Adrenal gland (tissue), 12 donors: ENCODE data around the gene ERAL1. TPM values are rescaled to one million over a fixed set of nuclear protein-coding genes. Genes with fewer than 3 reads are reported as not detected.

Experiments used
- DNase-seq, 7 donors: peaks; one replicate each; pipeline ENCODE4 v3.0.0-alpha.2; 2019 to 2020
- H3K27ac ChIP-seq, 5 donors: fragments of 200-600 bp; sonication (generic) in 4 of 5; 1 replicate in 3 of 5; 2 replicates in 2 of 5; pipeline versions ENCODE4 v1.5.1 to v1.8.0; 2016 to 2020; ENCODE audit warnings: mild to moderate bottlenecking in 1 of 5
- H3K27me3 ChIP-seq: fragments of 200-600 bp; 2 replicates; pipeline ENCODE4 v1.8.0; 2021
- H3K36me3 ChIP-seq, 2 donors: fragments of 200-600 bp; replicated peaks in 1 of 2; 1 replicate in 1 of 2; 2 replicates in 1 of 2; pipeline versions ENCODE4 v1.5.1 to v1.8.0; 2018 to 2022
- H3K4me1 ChIP-seq, 2 donors: fragments of 200-600 bp; replicated peaks in 1 of 2; 1 replicate in 1 of 2; 2 replicates in 1 of 2; pipeline versions ENCODE4 v1.5.1 to v1.8.0; 2018 to 2021
- H3K4me3 ChIP-seq, 4 donors: fragments of 200-600 bp; sonication (generic) in 3 of 4; one replicate each; pipeline ENCODE4 v1.5.1; 2016 to 2018
- H3K9me3 ChIP-seq, 3 donors: fragments of 200-600 bp; sonication (generic) in 1 of 3; replicated peaks in 1 of 3; 1 replicate in 2 of 3; 2 replicates in 1 of 3; pipeline versions ENCODE4 v1.5.1 to v1.8.0; 2016 to 2021
- CTCF ChIP-seq, 6 experiments: fragments of 450-650 bp in 4 of 6; fragments of 200-600 bp in 2 of 6; sonication (generic) in 1 of 6; IDR thresholded peaks; 1 replicate in 5 of 6; 2 replicates in 1 of 6; pipeline versions ENCODE4 v1.5.1 to v1.8.0; 2016 to 2021; ENCODE audit warnings: antibody characterized with exemption in 6 of 6, mild to moderate bottlenecking in 2 of 6, moderate library complexity in 1 of 6
- POLR2A ChIP-seq, 2 donors: fragments of 450-650 bp; IDR thresholded peaks; one replicate each; pipeline ENCODE4 v1.6.1; 2017; ENCODE audit warnings: antibody characterized with exemption in 2 of 2, mild to moderate bottlenecking in 2 of 2, moderate library complexity in 1 of 2
- WGBS, 4 donors: extraction: QIAGEN DNeasy Blood & Tissue Kit in 2 of 4; methylation state at CpG; one replicate each; pipeline versions ENCODE4 v1.1.5 to v1.1.7; 2013 to 2017; 5-methylcytosine and 5-hydroxymethylcytosine counted together
- intact Hi-C, 2 donors: fragments of 100-400 bp; cut with DNase I; formaldehyde crosslinking; loops; one replicate each; pipeline versions ENCODE4 v1.14.1 to v1.15.0; 2022 to 2023
- polyA plus RNA-seq, 3 donors: library from polyadenylated mRNA; stranded (reverse); fragments of 200-250 nt in 2 of 3; fragments of 350-450 nt in 1 of 3; fragmentation: Illumina TruSeq in 1 of 3; extraction: RNeasy Lipid Tissue Mini Kit (QIAGEN cat#74804) in 1 of 3; gene quantifications; one replicate each; pipeline ENCODE4 v1.2.3, GENCODE V29; 2013 to 2014
- total RNA-seq, 9 donors: library from RNA; depleted of rRNA in 4 of 9; stranded (reverse); fragments of >200 nt in 4 of 9; fragments of 120-200 nt in 1 of 9; fragmentation: NEBNext Ultra II Directional in 1 of 9; extraction: Animal tissue kit (Norgen Biotek cat#: 25700) in 1 of 9; gene quantifications; one replicate each; pipeline versions ENCODE4 v1.1.0 to v1.2.4, GENCODE V29; 2013 to 2023
- donor health status: healthy with polysubstance abuse.
- donor health status: Bipolar disorder and iron deficiency.
- donor health status: DM: yes; HTN: yes; CAD: no.
- donor health status: DM: no; HTN: no; CAD: no.
- donor health status: DM: no; HTN: no; CAD: no.
- donor health status: DM: yes; HTN: yes; CAD: no.

Gene ERAL1
- total and polyA plus RNA-seq, 12 donors = 42.8 to 80.8 (median 55.1) TPM

GRCh38 chr17:28865946-28866752 is 11.3 kb downstream of the ERAL1 start:
- Histone ChIP-seq H3K9me3 (no peaks in the 10 kb centered on the region), H3K4me3 (no peak overlapping the region), H3K27ac (no peak overlapping the region), H3K4me1 (no peaks in the 10 kb centered on the region), H3K36me3 (peaks cover 0 to under 1% of the 10 kb centered on the region in 2 donors), H3K27me3 (no peaks in the 10 kb centered on the region)
- intact Hi-C loops = no loop called here
- DNase-seq = no peak
- 66 to 88% (median 83%) methylated on average over 5 to 13 of the region's 13 CpGs for WGBS, 4 donors
- TF ChIP-seq CTCF (IDR thresholded peaks at IDR 0.05) (no peak), POLR2A (IDR thresholded peaks at IDR 0.05) (no peak)

- no peaks in the 10 kb centered on the region for H3K27me3 ChIP-seq
- H3K9me3 ChIP-seq = no peaks in the 10 kb centered on the region
- H3K27ac ChIP-seq = no peak overlapping the region
- no peaks in the 10 kb centered on the region for H3K36me3 ChIP-seq
- intact Hi-C loops = no loop called here
- H3K4me3 ChIP-seq = no peak overlapping the region
- no peaks in the 10 kb centered on the region for H3K4me1 ChIP-seq
- DNase-seq = no peak
- TF ChIP-seq CTCF (IDR thresholded peaks at IDR 0.05) (no peak), POLR2A (IDR thresholded peaks at IDR 0.05) (no peak)
- 76 to 84% (median 79%) methylated on average over 7 of the region's 7 CpGs for WGBS, 4 donors
Measured at GRCh38 chr17:28867276-28867675, 12.5 kb downstream of the ERAL1 start.

- Histone ChIP-seq H3K36me3 (no peaks in the 10 kb centered on the region), H3K9me3 (no peaks in the 10 kb centered on the region), H3K27ac (no peak overlapping the region), H3K4me3 (no peak overlapping the region), H3K4me1 (no peaks in the 10 kb centered on the region), H3K27me3 (no peaks in the 10 kb centered on the region)
- TF ChIP-seq CTCF (IDR thresholded peaks at IDR 0.05) (no peak), POLR2A (IDR thresholded peaks at IDR 0.05) (no peak)
- no peak for DNase-seq
- intact Hi-C loops = no loop called here
- WGBS, 4 donors = 76 to 89% (median 83%) methylated on average over 4 to 6 of the region's 6 CpGs
Measured at GRCh38 chr17:28871056-28871579, 16.3 kb downstream of the ERAL1 start.

GRCh38 chr17:28873839-28874238 is 19.0 kb downstream of the ERAL1 start:
- Histone ChIP-seq H3K27me3 (no peaks in the 10 kb centered on the region), H3K27ac (no peak overlapping the region), H3K4me1 (no peaks in the 10 kb centered on the region), H3K9me3 (no peaks in the 10 kb centered on the region), H3K4me3 (no peak overlapping the region), H3K36me3 (peaks cover 0 to 2% of the 10 kb centered on the region in 2 donors)
- intact Hi-C loops = no loop called here
- TF ChIP-seq POLR2A (IDR thresholded peaks at IDR 0.05) = no peak
- TF ChIP-seq CTCF (IDR thresholded peaks at IDR 0.05) = no peak
- WGBS, 4 donors = 86 to 91% (median 88%) methylated on average over 7 of the region's 7 CpGs
- DNase-seq = no peak
